ENCODE results near the gene HMMR. TPM values are rescaled to one million over a fixed set of nuclear protein-coding genes. Genes with fewer than 3 reads are reported as not detected.

HMMR gene
- total and polyA plus RNA-seq, 11 donors, result 0.15 to 6.6 (median 0.97) TPM; not detected in 1

DNA sequence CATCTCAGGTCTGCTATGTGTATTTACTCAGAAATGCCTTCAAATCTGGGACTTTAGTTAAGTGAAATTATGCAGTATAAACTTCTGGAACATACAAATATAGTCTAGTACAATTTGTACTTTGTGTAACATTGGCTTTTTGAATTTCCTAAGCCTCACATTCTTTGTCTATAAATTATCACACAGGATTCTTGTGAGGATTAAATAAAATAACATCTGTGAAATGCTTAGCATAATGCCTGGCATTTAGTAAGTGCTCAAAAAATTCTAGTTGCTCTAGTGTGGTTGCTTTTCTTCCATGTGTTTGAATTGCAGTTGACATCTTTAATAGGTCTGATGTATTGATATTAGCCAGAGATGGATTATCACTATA lies 2.6 kb downstream of the HMMR start:
- ATAC-seq, result no peak
- TF ChIP-seq POLR2A (IDR thresholded peaks at IDR 0.05), result no peak
- TF ChIP-seq, protein P1, sequence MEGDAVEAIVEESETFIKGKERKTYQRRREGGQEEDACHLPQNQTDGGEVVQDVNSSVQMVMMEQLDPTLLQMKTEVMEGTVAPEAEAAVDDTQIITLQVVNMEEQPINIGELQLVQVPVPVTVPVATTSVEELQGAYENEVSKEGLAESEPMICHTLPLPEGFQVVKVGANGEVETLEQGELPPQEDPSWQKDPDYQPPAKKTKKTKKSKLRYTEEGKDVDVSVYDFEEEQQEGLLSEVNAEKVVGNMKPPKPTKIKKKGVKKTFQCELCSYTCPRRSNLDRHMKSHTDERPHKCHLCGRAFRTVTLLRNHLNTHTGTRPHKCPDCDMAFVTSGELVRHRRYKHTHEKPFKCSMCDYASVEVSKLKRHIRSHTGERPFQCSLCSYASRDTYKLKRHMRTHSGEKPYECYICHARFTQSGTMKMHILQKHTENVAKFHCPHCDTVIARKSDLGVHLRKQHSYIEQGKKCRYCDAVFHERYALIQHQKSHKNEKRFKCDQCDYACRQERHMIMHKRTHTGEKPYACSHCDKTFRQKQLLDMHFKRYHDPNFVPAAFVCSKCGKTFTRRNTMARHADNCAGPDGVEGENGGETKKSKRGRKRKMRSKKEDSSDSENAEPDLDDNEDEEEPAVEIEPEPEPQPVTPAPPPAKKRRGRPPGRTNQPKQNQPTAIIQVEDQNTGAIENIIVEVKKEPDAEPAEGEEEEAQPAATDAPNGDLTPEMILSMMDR (IDR thresholded peaks at IDR 0.05), result no peak
- intact Hi-C loops (cut with DNase I), result loop anchor here in 4 of 10 donors (5.0 kb wide), 2 partner anchors 39 to 44 kb away; partner anchors contain the start of gene MAT2B (in 1 of the 4)

DNA sequence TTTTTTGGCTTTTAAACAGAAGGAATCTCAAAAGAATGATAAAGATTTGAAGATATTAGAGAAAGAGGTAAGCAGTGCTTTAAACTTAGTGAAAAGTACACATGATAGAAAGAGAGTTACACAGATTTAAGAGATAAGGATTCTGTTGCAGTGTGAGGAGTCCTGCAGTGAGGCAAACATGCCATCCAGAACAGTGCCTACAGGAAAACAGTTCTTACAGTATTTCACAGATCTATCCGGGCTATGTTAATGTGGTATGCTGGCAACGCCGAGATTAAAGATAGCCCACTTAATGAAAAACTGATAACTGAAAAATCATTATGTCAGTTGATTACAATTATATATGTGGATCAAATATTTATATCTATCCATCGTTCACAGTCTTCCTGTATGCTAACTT lies 7.2 kb downstream of the HMMR start:
- Histone ChIP-seq H3K27ac (no peak overlapping the region), H3K4me1 (peaks cover 0 to 5% (median 0%) of the 10 kb centered on the region in 12 donors), H3K27me3 (no peaks in the 10 kb centered on the region), H3K9me3 (no peaks in the 10 kb centered on the region), H3K36me3 (no peaks in the 10 kb centered on the region), H3K4me3 (no peak overlapping the region)
- DNase-seq, result no peak
- TF ChIP-seq, protein P1 (IDR thresholded peaks at IDR 0.05), result no peak
- TF ChIP-seq POLR2A (IDR thresholded peaks at IDR 0.05), result no peak
- intact Hi-C loops (cut with DNase I), result no loop called here
- ATAC-seq, result no peak
- 55 to 75% (median 69%) methylated on average over 4 of the region's 4 CpGs for WGBS, 4 donors

More for the DNA sequence above, 2.6 kb downstream of the HMMR start:
- no peaks in the 10 kb centered on the region for H3K36me3 ChIP-seq
- H3K4me1 ChIP-seq, result peaks cover 0 to 30% (median 22%) of the 10 kb centered on the region in 12 donors
- no peaks in the 10 kb centered on the region for H3K27me3 ChIP-seq
- H3K9me3 ChIP-seq, result no peaks in the 10 kb centered on the region
- DNase-seq, result no peak
- H3K27ac ChIP-seq, result no peak overlapping the region
- H3K4me3 ChIP-seq, result no peak overlapping the region

DNA sequence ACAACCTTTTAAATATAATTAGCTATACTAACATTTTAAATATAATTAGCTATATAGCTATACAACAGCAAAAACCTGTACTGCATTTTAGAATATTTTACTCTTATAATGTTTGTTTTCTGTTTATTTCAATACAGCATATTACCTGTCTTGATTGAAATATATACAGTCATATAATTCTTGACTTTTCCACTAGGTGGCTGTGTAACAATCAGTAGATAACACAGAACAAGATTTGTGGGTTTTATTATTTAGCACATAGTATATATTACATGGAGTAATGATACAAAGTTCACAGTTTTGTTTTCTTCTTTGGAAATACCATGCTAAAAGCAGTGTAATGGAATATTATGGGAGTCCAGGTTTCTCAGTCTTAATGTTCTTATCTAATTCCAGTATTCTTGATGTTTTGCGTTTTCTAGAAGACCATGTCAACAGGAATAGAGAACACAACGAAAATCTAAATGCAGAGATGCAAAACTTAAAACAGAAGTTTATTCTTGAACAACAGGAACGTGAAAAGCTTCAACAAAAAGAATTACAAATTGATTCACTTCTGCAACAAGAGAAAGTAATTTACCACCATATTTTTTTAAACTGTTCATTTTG lies 13.3 kb downstream of the HMMR start:
- H3K9me3 ChIP-seq, result no peaks in the 10 kb centered on the region
- TF ChIP-seq, protein P1 (IDR thresholded peaks at IDR 0.05), result peak in 8 of 12 donors; percentile 16 to 49 (median 36)
- no peak for TF ChIP-seq POLR2A (IDR thresholded peaks at IDR 0.05)
- H3K4me3 ChIP-seq, result no peak overlapping the region
- no peaks in the 10 kb centered on the region for H3K27me3 ChIP-seq
- ATAC-seq, result no peak
- no peak overlapping the region for H3K27ac ChIP-seq
- DNase-seq, result no peak
- H3K4me1 ChIP-seq, result no peaks in the 10 kb centered on the region
- intact Hi-C loops (cut with DNase I), result no loop called here
- peaks cover 0 to 6% (median 0%) of the 10 kb centered on the region in 9 donors for H3K36me3 ChIP-seq
- WGBS, 4 donors, result 93 to 97% (median 96%) methylated on average over 3 of the region's 3 CpGs

DNA sequence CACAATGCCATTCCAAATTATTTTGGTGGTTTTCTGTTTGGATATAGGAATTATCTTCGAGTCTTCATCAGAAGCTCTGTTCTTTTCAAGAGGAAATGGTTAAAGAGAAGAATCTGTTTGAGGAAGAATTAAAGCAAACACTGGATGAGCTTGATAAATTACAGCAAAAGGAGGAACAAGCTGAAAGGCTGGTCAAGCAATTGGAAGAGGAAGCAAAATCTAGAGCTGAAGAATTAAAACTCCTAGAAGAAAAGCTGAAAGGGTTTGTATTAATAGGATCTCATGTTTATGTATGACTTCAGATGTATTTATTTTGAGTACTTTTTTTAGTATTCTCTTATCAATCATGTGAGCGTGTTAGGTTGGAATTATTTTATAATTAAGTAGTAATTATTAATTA lies 15.0 kb downstream of the HMMR start:
- no peak overlapping the region for H3K4me3 ChIP-seq
- DNase-seq (no peak), ATAC-seq (no peak)
- intact Hi-C loops (cut with DNase I), result no loop called here
- TF ChIP-seq POLR2A (IDR thresholded peaks at IDR 0.05), result no peak
- TF ChIP-seq, protein P1 (IDR thresholded peaks at IDR 0.05), result no peak
- no peaks in the 10 kb centered on the region for H3K9me3 ChIP-seq
- H3K36me3 ChIP-seq, result peaks cover 0 to 6% (median 0%) of the 10 kb centered on the region in 9 donors
- no peaks in the 10 kb centered on the region for H3K27me3 ChIP-seq
- H3K27ac ChIP-seq, result no peak overlapping the region
- WGBS, 4 donors, result 89 to 92% (median 90%) methylated on average over 2 of the region's 2 CpGs
- H3K4me1 ChIP-seq, result no peaks in the 10 kb centered on the region

All from heart left ventricle (tissue), 16 donors.